Tibial nerve (tissue), 4 donors: Measurements from ENCODE around the gene PXDN. TPM values are rescaled to one million over a fixed set of nuclear protein-coding genes. Genes with fewer than 3 reads are reported as not detected.
A peak's percentile ranks its signal among the peaks of the same experiment; 100 is the strongest.

ENCODE experiments used
- DNase-seq, 2 donors: peaks; one replicate each; pipeline ENCODE4 v3.0.0-alpha.2; 2019; ENCODE audit warnings: low spot score in 2 of 2
- H3K27ac ChIP-seq, 4 donors: fragments of 200-600 bp; sonication (generic) in 3 of 4; one replicate each; pipeline ENCODE4 v1.5.1; 2017 to 2019; ENCODE audit warnings: mild to moderate bottlenecking in 1 of 4
- H3K27me3 ChIP-seq, 2 donors: fragments of 200-600 bp; sonication (generic) in 1 of 2; one replicate each; pipeline versions ENCODE4 v1.5.1 to v1.6.0; 2017 to 2019
- H3K36me3 ChIP-seq, 3 donors: fragments of 200-600 bp; sonication (generic); one replicate each; pipeline ENCODE4 v1.5.1; 2018 to 2019
- H3K4me1 ChIP-seq, 4 donors: fragments of 200-600 bp; sonication (generic) in 3 of 4; one replicate each; pipeline ENCODE4 v1.5.1; 2017 to 2019
- H3K4me3 ChIP-seq, 4 donors: fragments of 200-600 bp; sonication (generic) in 3 of 4; one replicate each; pipeline ENCODE4 v1.5.1; 2017 to 2019; ENCODE audit warnings: mild to moderate bottlenecking in 1 of 4, moderate library complexity in 1 of 4
- H3K9me3 ChIP-seq, 4 donors: fragments of 200-600 bp; sonication (generic) in 3 of 4; one replicate each; pipeline ENCODE4 v1.5.1; 2017 to 2019
- CTCF ChIP-seq, 5 experiments: fragments of 200-600 bp in 3 of 5; fragments of 450-650 bp in 2 of 5; sonication (generic) in 3 of 5; IDR thresholded peaks; one replicate each; pipeline ENCODE4 v1.5.1; 2016 to 2019; ENCODE audit warnings: antibody characterized with exemption in 5 of 5, mild to moderate bottlenecking in 3 of 5, moderate library complexity in 2 of 5
- EP300 ChIP-seq, 2 donors: sonication (generic); formaldehyde crosslinking; IDR thresholded peaks; one replicate each; pipeline ENCODE4 v1.6.1; 2017; ENCODE audit warnings: antibody characterized with exemption in 2 of 2, mild to moderate bottlenecking in 1 of 2
- POLR2A ChIP-seq, 2 donors: fragments of 450-650 bp; IDR thresholded peaks; one replicate each; pipeline ENCODE4 v1.6.1; 2017; ENCODE audit warnings: antibody characterized with exemption in 2 of 2, mild to moderate bottlenecking in 2 of 2, moderate library complexity in 2 of 2
- WGBS, 2 donors: methylation state at CpG; one replicate each; pipeline ENCODE4 v1.1.5; 2018; 5-methylcytosine and 5-hydroxymethylcytosine counted together
- total RNA-seq, 4 donors: library from RNA; depleted of rRNA; stranded (reverse); fragments of >200 nt; gene quantifications; one replicate each; pipeline ENCODE4 v1.1.0, GENCODE V29; 2016

The PXDN gene
- total RNA-seq, 4 donors from 2014 or later: 40.4 to 72.6 (median 52.4) TPM

GRCh38 chr2:1603521-1603920, 140.8 kb downstream of the PXDN start:
- WGBS, 2 donors: 89 to 92% methylated on average over 15 of the region's 15 CpGs
- no peak for DNase-seq
- Histone ChIP-seq H3K4me1 (peaks cover 0 to 43% (median 19%) of the 10 kb centered on the region in 4 donors), H3K9me3 (no peaks in the 10 kb centered on the region), H3K27me3 (no peaks in the 10 kb centered on the region), H3K36me3 (no peaks in the 10 kb centered on the region), H3K27ac (no peak overlapping the region), H3K4me3 (no peak overlapping the region)
- TF ChIP-seq POLR2A (IDR thresholded peaks at IDR 0.05) (no peak), EP300 (IDR thresholded peaks at IDR 0.05) (no peak), CTCF (IDR thresholded peaks at IDR 0.05) (no peak)

GRCh38 chr2:1603059-1603458, 141.3 kb downstream of the PXDN start:
- Histone ChIP-seq H3K36me3 (no peaks in the 10 kb centered on the region), H3K4me1 (peaks cover 0 to 43% (median 19%) of the 10 kb centered on the region in 4 donors), H3K9me3 (no peaks in the 10 kb centered on the region), H3K27me3 (no peaks in the 10 kb centered on the region), H3K4me3 (no peak overlapping the region), H3K27ac (no peak overlapping the region)
- WGBS, 2 donors: 93 to 99% methylated on average over 11 to 15 of the region's 15 CpGs
- TF ChIP-seq POLR2A (IDR thresholded peaks at IDR 0.05) (no peak), EP300 (IDR thresholded peaks at IDR 0.05) (no peak)
- DNase-seq: no peak

GRCh38 chr2:1602278-1603010, 141.9 kb downstream of the PXDN start:
- H3K4me1 ChIP-seq: peaks cover 0 to 43% (median 19%) of the 10 kb centered on the region in 4 donors
- TF ChIP-seq EP300 (IDR thresholded peaks at IDR 0.05) (no peak), POLR2A (IDR thresholded peaks at IDR 0.05) (no peak), CTCF (IDR thresholded peaks at IDR 0.05) (no peak)
- H3K9me3 ChIP-seq: no peaks in the 10 kb centered on the region
- no peaks in the 10 kb centered on the region for H3K27me3 ChIP-seq
- no peak overlapping the region for H3K4me3 ChIP-seq
- 77 to 79% methylated on average over 15 of the region's 15 CpGs for WGBS, 2 donors
- H3K36me3 ChIP-seq: no peaks in the 10 kb centered on the region
- DNase-seq: no peak
- peak overlapping the region; percentile 23 to 79 (median 54) for H3K27ac ChIP-seq

- H3K4me3 ChIP-seq: no peak overlapping the region
- WGBS, 2 donors: 31 to 34% methylated on average over 27 of the region's 27 CpGs
- H3K4me1 ChIP-seq: peaks cover 0 to 43% (median 19%) of the 10 kb centered on the region in 4 donors
- peak overlapping the region; percentile 23 to 79 (median 54) for H3K27ac ChIP-seq
- H3K36me3 ChIP-seq: no peaks in the 10 kb centered on the region
- no peaks in the 10 kb centered on the region for H3K9me3 ChIP-seq
- peak in 1 of 2 donors; percentile 54 for DNase-seq
- H3K27me3 ChIP-seq: no peaks in the 10 kb centered on the region
- TF ChIP-seq EP300 (IDR thresholded peaks at IDR 0.05) (peak in 1 of 2 donors; percentile 83), POLR2A (IDR thresholded peaks at IDR 0.05) (no peak), CTCF (IDR thresholded peaks at IDR 0.05) (peak in 1 of 5 experiments; percentile 8)
Observed at GRCh38 chr2:1601471-1602277, 142.6 kb downstream of the PXDN start.

GRCh38 chr2:1601067-1601412, 143.3 kb downstream of the PXDN start:
- Histone ChIP-seq H3K9me3 (no peaks in the 10 kb centered on the region), H3K27ac (peak overlapping the region; percentile 43 to 79 (median 74)), H3K27me3 (no peaks in the 10 kb centered on the region), H3K36me3 (no peaks in the 10 kb centered on the region), H3K4me3 (no peak overlapping the region), H3K4me1 (peaks cover 0 to 43% (median 19%) of the 10 kb centered on the region in 4 donors)
- TF ChIP-seq POLR2A (IDR thresholded peaks at IDR 0.05): no peak
- TF ChIP-seq CTCF (IDR thresholded peaks at IDR 0.05): no peak
- TF ChIP-seq EP300 (IDR thresholded peaks at IDR 0.05): no peak
- 79 to 86% methylated on average over 5 of the region's 5 CpGs for WGBS, 2 donors
- DNase-seq: no peak
